RCC 7860 (cell line): ENCODE data around the gene LUC7L.
"Not testable (repeated sequence)": the region's sequence is repeated elsewhere in the genome, so short reads cannot be mapped to it uniquely, and the experiment has no call there.

Experiments used
- DNase-seq: peaks from one replicate; pipeline ENCODE4 v3.0.0-alpha.2; 2015; ENCODE audit warnings: low spot score
- FAIRE-seq: peaks from 2 replicates; lab custom pipeline; 2012; peaks lifted over from hg19 to GRCh38; lab: Jason Lieb, UNC

The LUC7L gene

DNA sequence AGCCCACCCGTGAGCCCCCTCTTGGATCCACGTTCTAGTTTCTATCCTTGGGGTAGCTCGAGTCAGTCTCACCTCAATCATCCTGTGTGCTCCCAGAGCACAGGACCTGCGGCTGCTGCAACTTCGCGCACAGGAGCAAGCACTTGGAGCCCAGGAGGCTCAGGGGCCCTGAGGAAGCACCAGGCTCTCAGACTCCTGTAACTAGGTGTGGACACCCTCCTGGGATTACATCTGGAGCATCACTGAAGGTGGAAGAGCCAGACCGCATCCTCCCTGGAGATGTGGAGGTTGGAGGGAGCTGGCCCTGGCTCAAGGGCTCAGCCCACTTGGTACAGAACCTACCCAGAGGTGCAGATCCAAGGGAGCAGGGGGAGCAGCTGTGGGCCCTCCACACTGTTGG lies 46.2 kb downstream of the LUC7L start:
- no peak for DNase-seq
- FAIRE-seq, result no peak

- peak; percentile 18 for DNase-seq
- FAIRE-seq, result no peak
Observed at GRCh38 chr16:181565-182021, 47.7 kb downstream of the LUC7L start.

- FAIRE-seq (no peak), DNase-seq (no peak)
Observed at GRCh38 chr16:180681-181564, 48.3 kb downstream of the LUC7L start.

DNA sequence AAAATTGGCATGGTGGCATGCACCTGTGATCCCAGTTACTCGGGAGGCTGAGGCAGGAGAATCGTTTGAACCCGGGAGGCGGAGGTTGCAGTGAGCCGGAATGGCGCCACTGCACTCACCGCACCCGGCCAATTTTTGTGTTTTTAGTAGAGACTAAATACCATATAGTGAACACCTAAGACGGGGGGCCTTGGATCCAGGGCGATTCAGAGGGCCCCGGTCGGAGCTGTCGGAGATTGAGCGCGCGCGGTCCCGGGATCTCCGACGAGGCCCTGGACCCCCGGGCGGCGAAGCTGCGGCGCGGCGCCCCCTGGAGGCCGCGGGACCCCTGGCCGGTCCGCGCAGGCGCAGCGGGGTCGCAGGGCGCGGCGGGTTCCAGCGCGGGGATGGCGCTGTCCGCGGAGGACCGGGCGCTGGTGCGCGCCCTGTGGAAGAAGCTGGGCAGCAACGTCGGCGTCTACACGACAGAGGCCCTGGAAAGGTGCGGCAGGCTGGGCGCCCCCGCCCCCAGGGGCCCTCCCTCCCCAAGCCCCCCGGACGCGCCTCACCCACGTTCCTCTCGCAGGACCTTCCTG lies 49.1 kb downstream of the LUC7L start, which contains the start of gene HBQ1:
Gene HBQ1 (plus strand): TSS at position 359 of the 575 bp plus-strand sequence. CDS start 28 bp downstream, at position 387.
- no peak for DNase-seq
- FAIRE-seq, result no peak

GRCh38 chr16:179211-180092 lies 49.8 kb downstream of the LUC7L start:
- no peak for FAIRE-seq
- DNase-seq, result no peak

GRCh38 chr16:178668-179015 lies 50.6 kb downstream of the LUC7L start:
- DNase-seq, result no peak
- FAIRE-seq, result no peak

- DNase-seq (no peak), FAIRE-seq (no peak)
Observed at GRCh38 chr16:177981-178667, 51.1 kb downstream of the LUC7L start.

DNA sequence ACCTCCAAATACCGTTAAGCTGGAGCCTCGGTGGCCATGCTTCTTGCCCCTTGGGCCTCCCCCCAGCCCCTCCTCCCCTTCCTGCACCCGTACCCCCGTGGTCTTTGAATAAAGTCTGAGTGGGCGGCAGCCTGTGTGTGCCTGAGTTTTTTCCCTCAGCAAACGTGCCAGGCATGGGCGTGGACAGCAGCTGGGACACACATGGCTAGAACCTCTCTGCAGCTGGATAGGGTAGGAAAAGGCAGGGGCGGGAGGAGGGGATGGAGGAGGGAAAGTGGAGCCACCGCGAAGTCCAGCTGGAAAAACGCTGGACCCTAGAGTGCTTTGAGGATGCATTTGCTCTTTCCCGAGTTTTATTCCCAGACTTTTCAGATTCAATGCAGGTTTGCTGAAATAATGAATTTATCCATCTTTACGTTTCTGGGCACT lies 51.8 kb downstream of the LUC7L start:
- no peak for FAIRE-seq
- no peak for DNase-seq

DNA sequence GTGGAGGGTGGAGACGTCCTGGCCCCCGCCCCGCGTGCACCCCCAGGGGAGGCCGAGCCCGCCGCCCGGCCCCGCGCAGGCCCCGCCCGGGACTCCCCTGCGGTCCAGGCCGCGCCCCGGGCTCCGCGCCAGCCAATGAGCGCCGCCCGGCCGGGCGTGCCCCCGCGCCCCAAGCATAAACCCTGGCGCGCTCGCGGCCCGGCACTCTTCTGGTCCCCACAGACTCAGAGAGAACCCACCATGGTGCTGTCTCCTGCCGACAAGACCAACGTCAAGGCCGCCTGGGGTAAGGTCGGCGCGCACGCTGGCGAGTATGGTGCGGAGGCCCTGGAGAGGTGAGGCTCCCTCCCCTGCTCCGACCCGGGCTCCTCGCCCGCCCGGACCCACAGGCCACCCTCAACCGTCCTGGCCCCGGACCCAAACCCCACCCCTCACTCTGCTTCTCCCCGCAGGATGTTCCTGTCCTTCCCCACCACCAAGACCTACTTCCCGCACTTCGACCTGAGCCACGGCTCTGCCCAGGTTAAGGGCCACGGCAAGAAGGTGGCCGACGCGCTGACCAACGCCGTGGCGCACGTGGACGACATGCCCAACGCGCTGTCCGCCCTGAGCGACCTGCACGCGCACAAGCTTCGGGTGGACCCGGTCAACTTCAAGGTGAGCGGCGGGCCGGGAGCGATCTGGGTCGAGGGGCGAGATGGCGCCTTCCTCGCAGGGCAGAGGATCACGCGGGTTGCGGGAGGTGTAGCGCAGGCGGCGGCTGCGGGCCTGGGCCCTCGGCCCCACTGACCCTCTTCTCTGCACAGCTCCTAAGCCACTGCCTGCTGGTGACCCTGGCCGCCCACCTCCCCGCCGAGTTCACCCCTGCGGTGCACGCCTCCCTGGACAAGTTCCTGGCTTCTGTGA lies 52.5 kb downstream of the LUC7L start, which contains the start of gene HBA1:
Gene HBA1 (plus strand): TSS at position 204 of the 906 bp plus-strand sequence. CDS start 37 bp downstream, at position 241.
- not testable (repeated sequence) for DNase-seq, FAIRE-seq

- DNase-seq, FAIRE-seq: not testable (repeated sequence)
Observed at GRCh38 chr16:176006-176405, 53.2 kb downstream of the LUC7L start.

- FAIRE-seq, result no peak
- DNase-seq, result no peak
Observed at GRCh38 chr16:175011-175949, 54.0 kb downstream of the LUC7L start.

- not testable (repeated sequence) for FAIRE-seq, DNase-seq
Observed at GRCh38 chr16:173928-174769, 55.1 kb downstream of the LUC7L start.

DNA sequence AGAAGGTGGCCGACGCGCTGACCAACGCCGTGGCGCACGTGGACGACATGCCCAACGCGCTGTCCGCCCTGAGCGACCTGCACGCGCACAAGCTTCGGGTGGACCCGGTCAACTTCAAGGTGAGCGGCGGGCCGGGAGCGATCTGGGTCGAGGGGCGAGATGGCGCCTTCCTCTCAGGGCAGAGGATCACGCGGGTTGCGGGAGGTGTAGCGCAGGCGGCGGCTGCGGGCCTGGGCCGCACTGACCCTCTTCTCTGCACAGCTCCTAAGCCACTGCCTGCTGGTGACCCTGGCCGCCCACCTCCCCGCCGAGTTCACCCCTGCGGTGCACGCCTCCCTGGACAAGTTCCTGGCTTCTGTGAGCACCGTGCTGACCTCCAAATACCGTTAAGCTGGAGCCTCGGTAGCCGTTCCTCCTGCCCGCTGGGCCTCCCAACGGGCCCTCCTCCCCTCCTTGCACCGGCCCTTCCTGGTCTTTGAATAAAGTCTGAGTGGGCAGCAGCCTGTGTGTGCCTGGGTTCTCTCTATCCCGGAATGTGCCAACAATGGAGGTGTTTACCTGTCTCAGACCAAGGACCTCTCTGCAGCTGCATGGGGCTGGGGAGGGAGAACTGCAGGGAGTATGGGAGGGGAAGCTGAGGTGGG lies 55.9 kb downstream of the LUC7L start:
- not testable (repeated sequence) for FAIRE-seq, DNase-seq

DNA sequence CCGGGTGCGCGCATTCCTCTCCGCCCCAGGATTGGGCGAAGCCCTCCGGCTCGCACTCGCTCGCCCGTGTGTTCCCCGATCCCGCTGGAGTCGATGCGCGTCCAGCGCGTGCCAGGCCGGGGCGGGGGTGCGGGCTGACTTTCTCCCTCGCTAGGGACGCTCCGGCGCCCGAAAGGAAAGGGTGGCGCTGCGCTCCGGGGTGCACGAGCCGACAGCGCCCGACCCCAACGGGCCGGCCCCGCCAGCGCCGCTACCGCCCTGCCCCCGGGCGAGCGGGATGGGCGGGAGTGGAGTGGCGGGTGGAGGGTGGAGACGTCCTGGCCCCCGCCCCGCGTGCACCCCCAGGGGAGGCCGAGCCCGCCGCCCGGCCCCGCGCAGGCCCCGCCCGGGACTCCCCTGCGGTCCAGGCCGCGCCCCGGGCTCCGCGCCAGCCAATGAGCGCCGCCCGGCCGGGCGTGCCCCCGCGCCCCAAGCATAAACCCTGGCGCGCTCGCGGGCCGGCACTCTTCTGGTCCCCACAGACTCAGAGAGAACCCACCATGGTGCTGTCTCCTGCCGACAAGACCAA lies 56.8 kb downstream of the LUC7L start, which contains the start of gene HBA2:
Gene HBA2 (plus strand): TSS at position 503 of the 568 bp plus-strand sequence. CDS start 37 bp downstream, at position 540.
- FAIRE-seq, DNase-seq: not testable (repeated sequence)

DNA sequence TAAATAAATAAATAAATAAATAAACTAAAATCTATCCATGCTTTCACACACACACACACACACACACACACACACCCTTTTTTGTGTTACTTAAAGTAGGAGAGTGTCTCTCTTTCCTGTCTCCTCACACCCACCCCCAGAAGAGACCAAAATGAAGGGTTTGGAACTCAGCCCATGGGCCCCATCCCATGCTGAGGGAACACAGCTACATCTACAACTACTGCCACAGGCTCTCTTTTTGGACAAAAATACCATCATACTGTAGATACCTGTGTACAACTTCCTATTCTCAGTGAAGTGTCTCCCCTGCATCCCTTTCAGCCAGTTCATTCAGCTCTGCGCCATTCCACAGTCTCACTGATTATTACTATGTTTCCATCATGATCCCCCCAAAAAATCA lies 58.5 kb downstream of the LUC7L start:
- DNase-seq (no peak), FAIRE-seq (no peak)

GRCh38 chr16:170088-170507 lies 59.2 kb downstream of the LUC7L start:
- not testable (repeated sequence) for FAIRE-seq
- DNase-seq, result peak; percentile 7
